Endothelial cell of umbilical vein (primary cell): ENCODE measurements around the gene KIF17. TPM values are rescaled to one million over a fixed set of nuclear protein-coding genes. Genes with fewer than 3 reads are reported as not detected.

Experiments used
- BruUV-seq: library from RNA; stranded (reverse); fragments of 400-500 nt; replicated peaks from 2 replicates; lab custom pipeline; 2021; lab: Mats Ljungman, UMichigan
- CTCF ChIA-PET: fragments of 300-600, 350-600 bp; sonication (Branson Sonifier 250); formaldehyde crosslinking; loops from one replicate; lab custom pipeline; 2021; ENCODE audit warnings: antibody characterized with exemption, inconsistent platforms; lab: Charles Lee
- POLR2A ChIA-PET: fragments of 300-600, 350-600 bp; sonication (Branson Sonifier 250); formaldehyde crosslinking; loops from one replicate; lab custom pipeline; 2021; ENCODE audit warnings: antibody characterized with exemption, inconsistent platforms; lab: Charles Lee
- DNase-seq: peaks from one replicate; pipeline ENCODE4 v3.0.0-alpha.2; 2011; ENCODE audit warnings: low read depth, low spot score
- FAIRE-seq: peaks from 2 replicates; lab custom pipeline; 2011; peaks lifted over from hg19 to GRCh38; lab: Jason Lieb, UNC
- H2AFZ ChIP-seq: 2 replicates; pipeline ENCODE4 v1.6.0; 2012; ENCODE audit warnings: low read depth, low read length, control low read depth, inconsistent platforms
- H3K27ac ChIP-seq: 2 replicates; pipeline ENCODE4 v1.5.1; 2011; ENCODE audit warnings: low read depth, mild to moderate bottlenecking, control low read depth, low read length, moderate library complexity; ENCODE audit not compliant: insufficient read depth
- H3K27me3 ChIP-seq, 2 experiments: 2 replicates each; pipeline versions ENCODE4 v1.6.0 to v1.6.1; 2011; ENCODE audit warnings: low read length in 2 of 2, mixed read lengths in 1 of 2; ENCODE audit not compliant: control insufficient read depth in 2 of 2, insufficient read depth in 2 of 2
- H3K36me3 ChIP-seq, 2 experiments: 2 replicates in 1 of 2; 3 replicates in 1 of 2; pipeline ENCODE4 v1.5.1; 2011; ENCODE audit warnings: low read length in 2 of 2, mild to moderate bottlenecking in 1 of 2, moderate library complexity in 1 of 2; ENCODE audit not compliant: control insufficient read depth in 2 of 2, insufficient read depth in 2 of 2; ENCODE audit errors: extremely low read depth in 1 of 2
- H3K4me1 ChIP-seq: 3 replicates; pipeline ENCODE4 v1.5.1; 2011; ENCODE audit warnings: mild to moderate bottlenecking, low read length; ENCODE audit not compliant: control insufficient read depth, insufficient read depth; ENCODE audit errors: extremely low read depth
- H3K4me2 ChIP-seq: 2 replicates; pipeline ENCODE4 v1.6.1; 2011; ENCODE audit warnings: low read length, control low read depth, mixed read lengths; ENCODE audit not compliant: insufficient read depth
- H3K4me3 ChIP-seq, 3 experiments: fragments of 200-600 bp in 1 of 3; sonication (generic), shearing (Covaris generic) in 1 of 3; replicated peaks in 1 of 3; 2 replicates each; pipeline ENCODE4 v1.5.1; 2011 to 2016; ENCODE audit warnings: control low read depth in 3 of 3, low read length in 3 of 3, mild to moderate bottlenecking in 2 of 3, inconsistent platforms in 1 of 3, low read depth in 1 of 3, moderate library complexity in 1 of 3; ENCODE audit not compliant: insufficient read depth in 1 of 3
- H3K79me2 ChIP-seq: 2 replicates; pipeline ENCODE4 v1.6.0; 2012; ENCODE audit warnings: low read length, inconsistent platforms; ENCODE audit not compliant: control insufficient read depth, insufficient read depth
- H3K9ac ChIP-seq: replicated peaks from 2 replicates; pipeline ENCODE3; 2011; ENCODE audit warnings: low read length, control low read depth; ENCODE audit not compliant: insufficient read depth; ENCODE audit errors: extremely low read depth
- H3K9me1 ChIP-seq: replicated peaks from 3 replicates; pipeline ENCODE4 v1.6.0; 2011; ENCODE audit warnings: mild to moderate bottlenecking, low read length; ENCODE audit not compliant: control insufficient read depth, insufficient read depth; ENCODE audit errors: extremely low read depth
- H3K9me3 ChIP-seq: replicated peaks from 2 replicates; pipeline ENCODE4 v1.5.1; 2012; ENCODE audit warnings: low read length, inconsistent platforms; ENCODE audit not compliant: control insufficient read depth, insufficient read depth
- H4K20me1 ChIP-seq: replicated peaks from 2 replicates; pipeline ENCODE3; 2011; ENCODE audit warnings: mild to moderate bottlenecking, low read length; ENCODE audit not compliant: control insufficient read depth, insufficient read depth; ENCODE audit errors: extremely low read depth
- EZH2 ChIP-seq: IDR thresholded peaks from 2 replicates; pipeline ENCODE4 v1.6.1; 2012; ENCODE audit warnings: borderline replicate concordance, low read depth, mild to moderate bottlenecking, moderate library complexity, low read length, inconsistent platforms; ENCODE audit not compliant: severe bottlenecking
- FOS ChIP-seq: IDR thresholded peaks from 2 replicates; pipeline ENCODE4 v1.6.1; 2011; ENCODE audit warnings: mild to moderate bottlenecking, low read length, moderate library complexity, borderline replicate concordance; ENCODE audit not compliant: insufficient read depth
- GATA2 ChIP-seq: IDR thresholded peaks from 2 replicates; pipeline ENCODE4 v1.7.0; 2011; ENCODE audit warnings: low read depth, mild to moderate bottlenecking, moderate library complexity, mixed read lengths, low read length; ENCODE audit not compliant: insufficient read length, insufficient read depth
- JUN ChIP-seq: IDR thresholded peaks from 2 replicates; pipeline ENCODE4 v1.6.1; 2011; ENCODE audit warnings: borderline replicate concordance, low read depth; ENCODE audit not compliant: insufficient read length, insufficient read depth
- MYC ChIP-seq: IDR thresholded peaks from one replicate; pipeline ENCODE4 v1.6.1; 2011; ENCODE audit warnings: mild to moderate bottlenecking, low read depth, low read length
- POLR2A ChIP-seq: IDR thresholded peaks from 2 replicates; pipeline ENCODE4 v1.6.1; 2012; ENCODE audit warnings: low read depth, mild to moderate bottlenecking, control low read depth, low read length
- POLR2AphosphoS5 ChIP-seq: IDR thresholded peaks from 2 replicates; pipeline ENCODE4 v1.6.1; 2012; ENCODE audit warnings: low read depth, mild to moderate bottlenecking, control low read depth, low read length, moderate library complexity; ENCODE audit not compliant: insufficient read depth
- dilution Hi-C: fragments of 300-500 bp; cut with MboI; formaldehyde crosslinking; loops from one replicate; pipeline ENCODE4 v1.15.0; 2019; ENCODE audit warnings: low sequenced_read_pairs; ENCODE audit not compliant: extremely low pct_ligation_motif_present
- intact Hi-C: fragments of 100-400 bp; cut with micrococcal nuclease; formaldehyde crosslinking; loops from one replicate; pipeline ENCODE4 v1.10.0; 2022
- polyA plus RNA-seq, 4 experiments: library from polyadenylated mRNA; depleted of rRNA in 3 of 4; stranded (reverse) in 3 of 4; unstranded in 1 of 4; fragments of >200 nt; gene quantifications; 2 replicates each; pipeline versions ENCODE4 v1.2.1 to v1.2.3, GENCODE V29; 2011 to 2012; ENCODE audit warnings: missing spikeins in 1 of 4
- total RNA-seq: library from RNA; stranded (reverse); gene quantifications from 2 replicates; pipeline ENCODE4 v1.2.3, GENCODE V29; 2021
- TF ChIP-seq, protein P1 (sequence below), 2 donors: IDR thresholded peaks; 1 replicate in 1 of 2; 2 replicates in 1 of 2; pipeline ENCODE4 v1.5.1; 2011; ENCODE audit warnings: low read length in 2 of 2, mild to moderate bottlenecking in 2 of 2, moderate library complexity in 2 of 2, control low read depth in 1 of 2, inconsistent platforms in 1 of 2, low read depth in 1 of 2; ENCODE audit not compliant: insufficient read depth in 1 of 2; ENCODE audit errors: extremely low read depth in 1 of 2
- TF ChIP-seq, protein P2 (sequence below): IDR thresholded peaks from 2 replicates; pipeline ENCODE4 v1.6.1; 2011; ENCODE audit not compliant: insufficient read depth, insufficient read length

The KIF17 gene
- total and polyA plus RNA-seq, 2 donors (not counting 3 experiments of a cell fraction or from before 2014, with no cell fraction given), result 1.1 to 1.5 TPM

DNA sequence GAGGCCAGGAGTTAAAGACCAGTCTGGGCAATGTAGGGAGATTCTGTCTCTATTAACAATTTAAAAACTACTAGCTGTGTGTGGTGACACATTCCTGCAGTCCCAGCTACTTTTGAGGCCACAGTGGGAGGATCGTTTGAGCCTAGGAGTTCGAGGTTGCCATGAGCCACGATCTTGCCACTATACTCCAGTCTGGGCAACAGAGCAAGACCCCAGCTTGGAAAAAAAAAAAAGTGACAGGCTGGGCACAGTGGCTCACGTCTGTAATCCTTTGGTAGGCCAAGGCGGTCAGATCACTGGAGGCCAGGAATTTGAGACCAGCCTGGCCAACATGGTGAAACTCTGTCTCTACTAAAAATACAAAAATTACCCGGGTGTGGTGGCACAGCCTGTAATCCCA is 42.5 kb upstream of the KIF17 start:
- POLR2A ChIA-PET, result no interaction called here

More for the DNA sequence above, 42.5 kb upstream of the KIF17 start:
- dilution Hi-C loops (no loop called here), intact Hi-C loops (no loop called here)
- H3K9me3 ChIP-seq, result no peaks in the 10 kb centered on the region
- H3K27me3 ChIP-seq, result no peaks in the 10 kb centered on the region
- no peak overlapping the region for H3K4me2 ChIP-seq
- no peak overlapping the region for H2AFZ ChIP-seq
- DNase-seq (no peak), FAIRE-seq (no peak)
- H3K4me1 ChIP-seq, result no peaks in the 10 kb centered on the region
- H3K4me3 ChIP-seq, result no peak overlapping the region
- H3K36me3 ChIP-seq, result peaks cover 22 to 47% of the 10 kb centered on the region in 2 experiments
- no peak for TF ChIP-seq POLR2AphosphoS5
- TF ChIP-seq, protein P1, sequence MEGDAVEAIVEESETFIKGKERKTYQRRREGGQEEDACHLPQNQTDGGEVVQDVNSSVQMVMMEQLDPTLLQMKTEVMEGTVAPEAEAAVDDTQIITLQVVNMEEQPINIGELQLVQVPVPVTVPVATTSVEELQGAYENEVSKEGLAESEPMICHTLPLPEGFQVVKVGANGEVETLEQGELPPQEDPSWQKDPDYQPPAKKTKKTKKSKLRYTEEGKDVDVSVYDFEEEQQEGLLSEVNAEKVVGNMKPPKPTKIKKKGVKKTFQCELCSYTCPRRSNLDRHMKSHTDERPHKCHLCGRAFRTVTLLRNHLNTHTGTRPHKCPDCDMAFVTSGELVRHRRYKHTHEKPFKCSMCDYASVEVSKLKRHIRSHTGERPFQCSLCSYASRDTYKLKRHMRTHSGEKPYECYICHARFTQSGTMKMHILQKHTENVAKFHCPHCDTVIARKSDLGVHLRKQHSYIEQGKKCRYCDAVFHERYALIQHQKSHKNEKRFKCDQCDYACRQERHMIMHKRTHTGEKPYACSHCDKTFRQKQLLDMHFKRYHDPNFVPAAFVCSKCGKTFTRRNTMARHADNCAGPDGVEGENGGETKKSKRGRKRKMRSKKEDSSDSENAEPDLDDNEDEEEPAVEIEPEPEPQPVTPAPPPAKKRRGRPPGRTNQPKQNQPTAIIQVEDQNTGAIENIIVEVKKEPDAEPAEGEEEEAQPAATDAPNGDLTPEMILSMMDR (IDR thresholded peaks at IDR 0.05; ENCODE audit: extremely low read depth in 1 of 2, insufficient read depth in 1 of 2, low read depth in 1 of 2, low read length in 2 of 2), result no peak
- TF ChIP-seq GATA2, result no peak
- TF ChIP-seq POLR2A, result no peak
- no peak for TF ChIP-seq MYC
- no peak for TF ChIP-seq JUN
- TF ChIP-seq EZH2, result no peak
- TF ChIP-seq FOS, result no peak
- TF ChIP-seq, protein P2, sequence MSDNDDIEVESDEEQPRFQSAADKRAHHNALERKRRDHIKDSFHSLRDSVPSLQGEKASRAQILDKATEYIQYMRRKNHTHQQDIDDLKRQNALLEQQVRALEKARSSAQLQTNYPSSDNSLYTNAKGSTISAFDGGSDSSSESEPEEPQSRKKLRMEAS, result no peak
- CTCF ChIA-PET, result interaction anchor here (0.7 kb wide), 1 partner anchor 435 kb away, joined by 3 read pairs; no protein-coding TSS in a partner anchor
- BruUV-seq, result no TSS peak
- H3K79me2 ChIP-seq, result peaks cover 2% of the 10 kb centered on the region
- no peaks in the 10 kb centered on the region for H3K9me1 ChIP-seq
- no peak overlapping the region for H3K9ac ChIP-seq
- H3K27ac ChIP-seq, result no peak overlapping the region
- H4K20me1 ChIP-seq, result no peaks in the 10 kb centered on the region
